GM12892 (cell line): ENCODE measurements around the gene CPLANE2.
"Not testable (repeated sequence)": the region's sequence is repeated elsewhere in the genome, so short reads cannot be mapped to it uniquely, and the experiment has no call there.

Source experiments
- POLR2A ChIP-seq: IDR thresholded peaks from 2 replicates; pipeline ENCODE4 v1.6.1; 2011; ENCODE audit warnings: low read depth, low read length, control low read depth
- POLR2AphosphoS5 ChIP-seq: IDR thresholded peaks from 2 replicates; pipeline ENCODE4 v1.6.1; 2011; ENCODE audit warnings: low read depth, low read length, control low read depth

GRCh38 chr1:16222716-16223115 is 14.3 kb downstream of the CPLANE2 start:
- not testable (repeated sequence) for TF ChIP-seq POLR2AphosphoS5, POLR2A
